Measurements from ENCODE around the gene CS.

Gene CS

DNA sequence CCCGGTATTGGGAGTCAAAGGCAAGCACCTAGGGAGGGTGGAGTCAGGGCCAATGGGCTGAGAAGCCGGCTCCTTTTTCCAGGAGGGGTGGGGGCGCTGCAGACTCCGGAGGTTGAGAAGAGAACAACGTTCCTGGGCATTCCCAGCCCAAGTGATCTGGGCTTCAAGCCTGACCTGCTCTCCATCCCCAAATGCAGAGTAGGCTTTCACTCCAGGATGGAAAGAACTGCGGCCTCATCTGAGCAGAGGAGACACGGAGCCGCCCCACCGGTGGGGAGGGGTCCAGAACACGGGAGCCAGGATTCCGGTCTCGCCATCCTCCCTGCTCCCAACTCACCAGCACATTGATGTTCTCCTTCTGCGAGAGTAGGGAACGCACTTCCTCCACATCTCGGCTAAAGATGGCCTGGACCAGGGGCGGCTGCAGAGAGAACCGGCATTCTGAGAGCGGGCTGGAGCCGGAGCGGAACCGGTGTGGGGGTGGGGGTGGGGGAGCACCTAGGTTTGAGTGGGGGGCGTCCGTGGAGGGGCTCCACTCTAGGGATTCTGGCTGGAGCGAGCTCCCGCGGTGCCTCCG is 42.6 kb downstream of the CS start:
- H2AFZ ChIP-seq (ENCODE audit: low read depth, low read length), result no peak overlapping the region
- peak overlapping the region; percentile 94 for H3K4me2 ChIP-seq (ENCODE audit: low read length)
- H3K9me3 ChIP-seq (ENCODE audit: insufficient read depth, low read length), result no peaks in the 10 kb centered on the region
- peaks cover 21% of the 10 kb centered on the region for H3K79me2 ChIP-seq (ENCODE audit: low read length)
- no peaks in the 10 kb centered on the region for H3K27me3 ChIP-seq (ENCODE audit: low read depth, low read length)
- peak overlapping the region; percentile 84 for H3K4me3 ChIP-seq (ENCODE audit: low read length)
- H3K36me3 ChIP-seq (replicated peaks; ENCODE audit: low read depth, low read length), result peaks cover 38% of the 10 kb centered on the region
- peak overlapping the region; percentile 11 for H3K27ac ChIP-seq (ENCODE audit: low read length)
- H4K20me1 ChIP-seq (ENCODE audit: insufficient read depth, low read length), result no peaks in the 10 kb centered on the region
- peaks cover 10% of the 10 kb centered on the region for H3K4me1 ChIP-seq (ENCODE audit: low read length)
- TF ChIP-seq, protein P1, sequence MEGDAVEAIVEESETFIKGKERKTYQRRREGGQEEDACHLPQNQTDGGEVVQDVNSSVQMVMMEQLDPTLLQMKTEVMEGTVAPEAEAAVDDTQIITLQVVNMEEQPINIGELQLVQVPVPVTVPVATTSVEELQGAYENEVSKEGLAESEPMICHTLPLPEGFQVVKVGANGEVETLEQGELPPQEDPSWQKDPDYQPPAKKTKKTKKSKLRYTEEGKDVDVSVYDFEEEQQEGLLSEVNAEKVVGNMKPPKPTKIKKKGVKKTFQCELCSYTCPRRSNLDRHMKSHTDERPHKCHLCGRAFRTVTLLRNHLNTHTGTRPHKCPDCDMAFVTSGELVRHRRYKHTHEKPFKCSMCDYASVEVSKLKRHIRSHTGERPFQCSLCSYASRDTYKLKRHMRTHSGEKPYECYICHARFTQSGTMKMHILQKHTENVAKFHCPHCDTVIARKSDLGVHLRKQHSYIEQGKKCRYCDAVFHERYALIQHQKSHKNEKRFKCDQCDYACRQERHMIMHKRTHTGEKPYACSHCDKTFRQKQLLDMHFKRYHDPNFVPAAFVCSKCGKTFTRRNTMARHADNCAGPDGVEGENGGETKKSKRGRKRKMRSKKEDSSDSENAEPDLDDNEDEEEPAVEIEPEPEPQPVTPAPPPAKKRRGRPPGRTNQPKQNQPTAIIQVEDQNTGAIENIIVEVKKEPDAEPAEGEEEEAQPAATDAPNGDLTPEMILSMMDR (IDR thresholded peaks at IDR 0.05; ENCODE audit: low read depth, low read length), result peak; percentile 7; the same call in 1 of the 2 replicates
- no peak for TF ChIP-seq EZH2phosphoT487 (IDR thresholded peaks at IDR 0.05; ENCODE audit: low read depth)
- H3K9ac ChIP-seq (ENCODE audit: low read length), result peak overlapping the region; percentile 83

DNA sequence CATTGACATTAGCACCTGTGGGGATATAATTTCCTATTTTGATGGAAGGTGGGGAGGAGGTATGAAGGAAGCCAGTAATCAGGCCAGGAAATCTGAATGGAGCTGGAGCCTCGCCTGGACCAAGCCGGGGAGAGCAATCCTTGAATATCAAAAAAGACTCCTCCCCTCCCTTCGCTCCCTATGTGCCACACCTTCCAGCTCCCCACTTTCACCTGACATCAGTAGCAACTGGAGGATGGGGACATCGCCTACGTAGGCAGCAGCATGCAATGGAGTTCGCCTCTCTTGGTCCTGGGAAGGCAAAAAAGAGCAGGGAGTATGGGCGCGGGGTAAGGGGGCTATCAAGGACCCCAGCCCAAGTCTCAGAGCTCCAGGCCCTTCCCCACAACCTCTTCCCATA is 43.1 kb downstream of the CS start:
- Histone ChIP-seq H4K20me1 (ENCODE audit: insufficient read depth, low read length) (no peaks in the 10 kb centered on the region), H3K79me2 (ENCODE audit: low read length) (peaks cover 21% of the 10 kb centered on the region), H3K4me1 (ENCODE audit: low read length) (peaks cover 10% of the 10 kb centered on the region), H3K27me3 (ENCODE audit: low read depth, low read length) (no peaks in the 10 kb centered on the region), H3K4me3 (ENCODE audit: low read length) (peak overlapping the region; percentile 84), H3K36me3 (replicated peaks; ENCODE audit: low read depth, low read length) (peaks cover 43% of the 10 kb centered on the region), H2AFZ (ENCODE audit: low read depth, low read length) (no peak overlapping the region), H3K9me3 (ENCODE audit: insufficient read depth, low read length) (no peaks in the 10 kb centered on the region), H3K9ac (ENCODE audit: low read length) (peak overlapping the region; percentile 83), H3K27ac (ENCODE audit: low read length) (no peak overlapping the region), H3K4me2 (ENCODE audit: low read length) (peak overlapping the region; percentile 94)
- TF ChIP-seq EZH2phosphoT487 (IDR thresholded peaks at IDR 0.05; ENCODE audit: low read depth), result no peak

DNA sequence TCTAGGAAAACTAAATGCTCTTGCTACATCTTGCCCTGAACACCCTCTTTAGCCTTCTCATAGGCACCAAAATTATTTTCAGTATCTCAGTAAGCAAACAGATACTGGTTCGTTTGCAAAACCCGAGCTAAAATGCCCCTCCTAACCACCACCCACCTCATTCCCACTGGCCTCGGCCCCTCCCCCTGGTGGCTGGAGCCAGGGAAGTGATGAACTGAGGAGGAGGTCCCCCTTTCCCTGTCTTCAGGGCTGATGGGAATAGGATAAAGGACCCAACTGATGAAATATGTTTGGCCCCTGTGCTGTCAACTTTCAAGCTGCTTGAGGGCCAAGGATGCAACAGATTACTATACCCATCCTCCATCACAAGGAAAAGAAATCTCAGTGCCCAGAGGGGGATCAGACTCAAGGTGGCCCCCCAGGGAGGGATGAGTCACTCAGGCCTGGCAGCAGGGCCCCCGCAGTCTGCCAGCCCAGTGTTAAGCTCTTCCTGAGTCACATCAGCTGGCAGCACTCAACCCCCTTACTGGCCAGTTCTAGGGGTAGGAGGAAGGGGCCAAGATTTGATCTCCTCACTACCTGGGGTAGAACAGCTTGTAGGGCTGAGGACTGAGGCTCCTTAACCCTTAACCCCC is 43.7 kb downstream of the CS start:
- Histone ChIP-seq H3K79me2 (ENCODE audit: low read length) (peaks cover 21% of the 10 kb centered on the region), H3K9me3 (ENCODE audit: insufficient read depth, low read length) (no peaks in the 10 kb centered on the region), H2AFZ (ENCODE audit: low read depth, low read length) (no peak overlapping the region), H3K9ac (ENCODE audit: low read length) (no peak overlapping the region), H3K4me2 (ENCODE audit: low read length) (no peak overlapping the region), H3K27me3 (ENCODE audit: low read depth, low read length) (no peaks in the 10 kb centered on the region), H3K4me3 (ENCODE audit: low read length) (no peak overlapping the region), H3K4me1 (ENCODE audit: low read length) (peaks cover 10% of the 10 kb centered on the region), H4K20me1 (ENCODE audit: insufficient read depth, low read length) (no peaks in the 10 kb centered on the region), H3K27ac (ENCODE audit: low read length) (no peak overlapping the region), H3K36me3 (replicated peaks; ENCODE audit: low read depth, low read length) (peaks cover 48% of the 10 kb centered on the region)
- TF ChIP-seq EZH2phosphoT487 (IDR thresholded peaks at IDR 0.05; ENCODE audit: low read depth), result no peak
- TF ChIP-seq, protein P1 (IDR thresholded peaks at IDR 0.05; ENCODE audit: low read depth, low read length), result no peak

DNA sequence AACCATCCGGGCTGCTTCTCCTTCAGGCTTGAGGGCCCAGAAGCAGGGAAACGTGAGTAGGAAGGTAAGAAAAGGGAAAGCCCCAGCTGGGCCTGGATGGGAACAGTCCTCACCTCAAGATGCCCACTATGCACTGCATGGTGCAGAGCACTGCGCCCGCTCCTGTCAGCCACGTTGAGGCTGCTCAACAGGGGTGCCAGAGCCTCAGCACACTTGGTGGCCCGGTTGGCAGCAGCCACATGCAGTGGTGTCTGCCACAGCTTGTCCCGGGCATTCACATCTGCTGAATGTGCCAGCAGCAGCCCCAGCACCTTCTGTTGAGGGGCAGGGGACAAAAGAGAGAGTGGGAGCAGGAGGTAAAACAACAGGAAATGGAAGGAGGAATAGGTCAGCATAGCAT is 44.5 kb downstream of the CS start:
- Histone ChIP-seq H3K27me3 (ENCODE audit: low read depth, low read length) (no peaks in the 10 kb centered on the region), H3K27ac (ENCODE audit: low read length) (no peak overlapping the region), H3K4me1 (ENCODE audit: low read length) (peaks cover 10% of the 10 kb centered on the region), H3K4me3 (ENCODE audit: low read length) (no peak overlapping the region), H4K20me1 (ENCODE audit: insufficient read depth, low read length) (no peaks in the 10 kb centered on the region), H2AFZ (ENCODE audit: low read depth, low read length) (no peak overlapping the region), H3K4me2 (ENCODE audit: low read length) (no peak overlapping the region), H3K9me3 (ENCODE audit: insufficient read depth, low read length) (no peaks in the 10 kb centered on the region), H3K9ac (ENCODE audit: low read length) (no peak overlapping the region), H3K79me2 (ENCODE audit: low read length) (peaks cover 21% of the 10 kb centered on the region), H3K36me3 (replicated peaks; ENCODE audit: low read depth, low read length) (peaks cover 48% of the 10 kb centered on the region)
- TF ChIP-seq, protein P1 (IDR thresholded peaks at IDR 0.05; ENCODE audit: low read depth, low read length), result no peak
- no peak for TF ChIP-seq EZH2phosphoT487 (IDR thresholded peaks at IDR 0.05; ENCODE audit: low read depth)

All from OCI-LY3 (cell line).